LNCaP clone FGC (cell line): ENCODE results near the gene CD46.

Experiments
- DNase-seq: peaks from one replicate; pipeline ENCODE4 v3.0.0-alpha.2; 2011; ENCODE audit warnings: low read depth
- H3K4me3 ChIP-seq: 2 replicates; pipeline ENCODE4 v1.5.1; 2011; ENCODE audit warnings: mild to moderate bottlenecking, low read depth, low read length, control low read depth
- CTCF ChIP-seq: IDR thresholded peaks from 2 replicates; pipeline ENCODE4 v1.5.1; 2012; ENCODE audit warnings: mild to moderate bottlenecking; ENCODE audit not compliant: control insufficient read depth, insufficient read depth; ENCODE audit errors: extremely low read depth

The CD46 gene

DNA sequence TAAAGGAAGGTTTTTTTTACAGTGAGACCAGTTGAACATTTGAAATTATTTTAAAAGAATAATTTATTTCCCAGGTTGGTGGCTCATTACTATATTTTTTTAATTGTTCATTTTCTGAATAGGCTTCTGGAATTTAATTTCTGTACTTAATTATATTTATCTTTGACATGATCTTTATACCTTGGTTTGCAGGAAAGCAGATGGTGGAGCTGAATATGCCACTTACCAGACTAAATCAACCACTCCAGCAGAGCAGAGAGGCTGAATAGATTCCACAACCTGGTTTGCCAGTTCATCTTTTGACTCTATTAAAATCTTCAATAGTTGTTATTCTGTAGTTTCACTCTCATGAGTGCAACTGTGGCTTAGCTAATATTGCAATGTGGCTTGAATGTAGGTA lies 41.5 kb downstream of the CD46 start:
- no peak overlapping the region for H3K4me3 ChIP-seq
- no peak for DNase-seq
- no peak for TF ChIP-seq CTCF

- DNase-seq, result no peak
- no peak overlapping the region for H3K4me3 ChIP-seq
Measured at GRCh38 chr1:207794861-207795260, 43.0 kb downstream of the CD46 start.

DNA sequence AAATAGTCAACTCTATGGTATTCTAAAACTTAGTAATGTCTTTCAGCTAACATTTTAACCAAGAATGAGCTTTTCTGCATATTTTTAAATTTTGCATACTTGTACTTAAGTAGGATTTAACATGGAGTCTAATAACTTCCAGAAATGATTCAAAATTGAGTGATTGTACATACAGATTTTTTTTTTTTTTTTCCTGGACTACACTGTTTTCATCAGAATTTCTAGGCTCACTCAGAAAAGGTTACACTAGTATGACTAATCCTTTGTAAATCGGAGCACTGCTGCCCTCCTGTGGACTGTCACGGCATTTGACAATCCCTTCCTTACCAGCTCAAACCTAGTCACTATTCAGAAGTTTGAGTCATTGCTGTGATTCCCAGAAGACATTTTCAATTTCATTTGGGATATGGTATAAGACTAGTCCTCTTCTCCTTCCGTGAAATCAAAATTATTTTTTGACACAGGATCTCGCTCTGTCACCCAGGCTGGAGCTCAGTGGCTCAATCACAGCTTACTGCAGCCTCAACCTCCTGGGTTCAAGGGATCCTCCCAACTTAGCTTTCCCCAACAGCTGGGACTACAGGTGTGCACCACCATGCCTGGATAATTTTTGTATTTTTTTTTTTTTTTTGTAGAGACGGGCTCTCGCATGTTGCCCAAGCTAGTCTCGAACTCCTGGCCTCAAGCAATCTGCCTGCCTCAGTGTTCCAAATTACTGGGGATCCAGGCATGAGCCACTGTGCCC lies 45.5 kb downstream of the CD46 start:
- TF ChIP-seq CTCF, result peak; percentile 87
- DNase-seq, result no peak
- no peak overlapping the region for H3K4me3 ChIP-seq

More at GRCh38 chr1:207794861-207795260, 43.0 kb downstream of the CD46 start:
- TF ChIP-seq CTCF, result no peak

DNA sequence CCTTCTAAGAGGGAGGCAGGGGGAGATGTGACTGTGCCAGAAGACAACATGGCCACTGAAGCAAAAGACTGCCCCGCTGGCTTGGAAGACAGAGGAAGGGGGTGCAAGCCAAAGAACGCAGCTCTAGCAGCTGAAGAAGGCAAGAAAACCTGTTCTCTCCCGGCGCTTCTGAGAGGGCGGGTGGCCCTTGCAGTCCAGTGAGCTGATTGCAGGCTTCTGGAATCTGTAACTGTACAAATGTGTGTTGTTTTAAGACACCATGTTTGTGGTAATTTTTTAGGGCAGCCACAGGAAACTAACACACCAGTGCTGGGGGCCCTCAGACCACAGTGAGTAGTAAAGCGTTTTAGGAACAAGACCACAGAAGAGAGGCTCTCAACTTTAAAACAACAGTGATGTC lies 47.0 kb downstream of the CD46 start:
- no peak for DNase-seq
- no peak for TF ChIP-seq CTCF
- H3K4me3 ChIP-seq, result no peak overlapping the region

- no peak for TF ChIP-seq CTCF
- no peak overlapping the region for H3K4me3 ChIP-seq
- DNase-seq, result no peak
Measured at GRCh38 chr1:207799989-207800648, 48.3 kb downstream of the CD46 start.

DNA sequence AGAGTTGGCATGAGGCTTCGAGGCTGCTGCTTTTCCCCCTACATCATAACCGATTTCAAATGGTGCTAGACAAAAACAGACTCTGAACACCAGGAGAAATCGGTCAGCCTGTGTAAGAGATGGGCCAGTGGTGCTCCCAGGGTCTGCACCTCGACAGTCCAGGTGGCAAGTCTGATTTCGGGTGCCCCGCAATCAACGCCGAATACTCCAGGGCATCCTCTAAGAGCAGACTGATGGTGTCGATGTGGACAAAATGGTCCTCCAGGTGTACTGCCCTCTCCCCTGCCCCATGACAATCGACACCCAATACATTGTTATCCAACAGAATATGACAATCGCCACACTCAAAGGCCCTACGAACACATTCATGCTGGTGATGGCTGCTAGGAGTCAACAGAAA lies 50.0 kb downstream of the CD46 start:
- DNase-seq, result no peak
- TF ChIP-seq CTCF, result no peak
- H3K4me3 ChIP-seq, result no peak overlapping the region
